Measurements from ENCODE around the gene MALSU1.

MALSU1 gene

DNA sequence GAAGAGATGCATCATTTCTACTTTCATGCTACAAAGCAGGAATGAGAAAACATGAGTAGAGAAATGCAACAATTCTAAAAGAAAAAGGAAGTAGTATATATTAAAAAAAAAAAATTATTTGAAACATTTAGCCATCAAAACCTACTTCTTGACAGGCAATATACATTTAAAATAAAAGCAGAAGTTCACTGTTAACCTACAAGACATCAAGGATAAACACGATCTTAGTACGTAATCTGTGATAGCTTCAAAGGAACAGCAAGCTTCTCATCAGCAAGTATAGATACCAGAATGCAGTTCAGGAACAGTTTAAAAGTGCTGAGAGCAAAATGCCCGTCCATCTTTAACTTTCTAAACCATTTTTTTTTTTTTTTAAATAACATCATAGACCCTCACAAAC, 36.9 kb downstream of the MALSU1 start:
- Histone ChIP-seq H3K4me3 (no peak overlapping the region), H3K27ac (no peak overlapping the region), H3K9me3 (ENCODE audit: low read depth, low read length) (0 out of 2 replicates have a peak, but pooled peaks cover 3% of the 10 kb centered on the region), H3K36me3 (ENCODE audit: insufficient read depth, low read length) (peaks cover 88% of the 10 kb centered on the region), H3K9ac (ENCODE audit: insufficient read length) (no peak overlapping the region)
- TF ChIP-seq POLR2AphosphoS5 (IDR thresholded peaks at IDR 0.05; ENCODE audit: borderline replicate concordance, low read depth, low read length) (no peak), EZH2 (IDR thresholded peaks at IDR 0.05) (no peak), FOXP2 (optimal IDR thresholded peaks at IDR 0.05; ENCODE audit: control extremely low read depth, extremely low read length, insufficient read depth) (no peak)
- no peak for DNase-seq (ENCODE audit: low read depth, low spot score)

GRCh38 chr7:23336799-23337283, 37.7 kb downstream of the MALSU1 start:
- Histone ChIP-seq H3K27ac (no peak overlapping the region), H3K9ac (ENCODE audit: insufficient read length) (no peak overlapping the region), H3K36me3 (ENCODE audit: insufficient read depth, low read length) (peaks cover 85% of the 10 kb centered on the region), H3K4me3 (no peak overlapping the region), H3K9me3 (ENCODE audit: low read depth, low read length) (0 out of 2 replicates have a peak, but pooled peaks cover 3% of the 10 kb centered on the region)
- TF ChIP-seq POLR2AphosphoS5 (IDR thresholded peaks at IDR 0.05; ENCODE audit: borderline replicate concordance, low read depth, low read length), result no peak
- no peak for TF ChIP-seq FOXP2 (optimal IDR thresholded peaks at IDR 0.05; ENCODE audit: control extremely low read depth, extremely low read length, insufficient read depth)
- TF ChIP-seq EZH2 (IDR thresholded peaks at IDR 0.05), result no peak
- DNase-seq (ENCODE audit: low read depth, low spot score), result no peak

DNA sequence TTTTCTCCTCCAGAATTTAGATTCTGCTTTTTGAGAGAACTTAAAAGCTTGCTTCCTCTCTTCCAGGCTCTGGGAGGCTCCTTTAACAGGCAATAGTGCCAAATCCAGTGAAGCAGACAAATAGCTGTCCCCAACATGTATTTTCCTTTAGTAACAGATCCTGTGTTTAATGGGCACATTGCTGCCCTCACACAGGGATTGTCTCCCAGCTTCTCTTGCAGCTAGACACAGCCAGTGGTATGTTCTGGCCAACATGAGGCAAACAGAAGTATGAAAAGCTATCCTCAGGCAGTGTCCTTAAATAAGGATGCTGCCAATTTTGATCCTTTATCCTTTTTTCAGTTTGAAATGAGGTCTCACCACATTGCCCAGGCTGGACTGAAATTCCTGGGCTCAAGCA, 38.2 kb downstream of the MALSU1 start:
- 0 out of 2 replicates have a peak, but pooled peaks cover 3% of the 10 kb centered on the region for H3K9me3 ChIP-seq (ENCODE audit: low read depth, low read length)
- H3K4me3 ChIP-seq, result no peak overlapping the region
- DNase-seq (ENCODE audit: low read depth, low spot score), result no peak
- TF ChIP-seq FOXP2 (optimal IDR thresholded peaks at IDR 0.05; ENCODE audit: control extremely low read depth, extremely low read length, insufficient read depth) (no peak), EZH2 (IDR thresholded peaks at IDR 0.05) (no peak), POLR2AphosphoS5 (IDR thresholded peaks at IDR 0.05; ENCODE audit: borderline replicate concordance, low read depth, low read length) (no peak)
- no peak overlapping the region for H3K9ac ChIP-seq (ENCODE audit: insufficient read length)
- H3K27ac ChIP-seq, result no peak overlapping the region
- H3K36me3 ChIP-seq (ENCODE audit: insufficient read depth, low read length), result peaks cover 82% of the 10 kb centered on the region

DNA sequence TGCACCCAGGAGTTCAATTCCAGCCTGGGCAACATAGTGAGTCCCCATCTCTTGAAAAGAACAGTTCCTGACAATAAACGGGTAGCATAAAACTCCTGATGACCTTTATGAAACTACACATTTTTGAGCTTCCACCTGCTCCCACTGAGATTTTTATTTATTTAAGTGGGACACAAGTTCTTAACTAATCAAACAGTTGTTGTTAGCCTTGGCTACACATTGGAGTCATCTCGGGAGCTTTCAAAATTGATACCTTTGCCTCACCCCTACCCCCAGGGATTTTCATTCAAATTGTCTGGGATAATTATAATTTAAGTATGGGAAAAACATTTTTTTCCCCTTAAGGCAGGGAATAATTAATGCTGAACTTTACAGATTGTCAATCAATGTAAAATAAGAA, 39.3 kb downstream of the MALSU1 start:
- Histone ChIP-seq H3K27ac (no peak overlapping the region), H3K4me3 (no peak overlapping the region), H3K9ac (ENCODE audit: insufficient read length) (no peak overlapping the region), H3K9me3 (ENCODE audit: low read depth, low read length) (0 out of 2 replicates have a peak, but pooled peaks cover 3% of the 10 kb centered on the region), H3K36me3 (ENCODE audit: insufficient read depth, low read length) (peaks cover 77% of the 10 kb centered on the region)
- no peak for DNase-seq (ENCODE audit: low read depth, low spot score)
- TF ChIP-seq POLR2AphosphoS5 (IDR thresholded peaks at IDR 0.05; ENCODE audit: borderline replicate concordance, low read depth, low read length), result no peak
- TF ChIP-seq EZH2 (IDR thresholded peaks at IDR 0.05), result no peak
- no peak for TF ChIP-seq FOXP2 (optimal IDR thresholded peaks at IDR 0.05; ENCODE audit: control extremely low read depth, extremely low read length, insufficient read depth)

- TF ChIP-seq FOXP2 (optimal IDR thresholded peaks at IDR 0.05; ENCODE audit: control extremely low read depth, extremely low read length, insufficient read depth) (no peak), EZH2 (IDR thresholded peaks at IDR 0.05) (no peak), POLR2AphosphoS5 (IDR thresholded peaks at IDR 0.05; ENCODE audit: borderline replicate concordance, low read depth, low read length) (no peak)
- Histone ChIP-seq H3K36me3 (ENCODE audit: insufficient read depth, low read length) (peaks cover 77% of the 10 kb centered on the region), H3K27ac (no peak overlapping the region), H3K9ac (ENCODE audit: insufficient read length) (no peak overlapping the region), H3K4me3 (no peak overlapping the region), H3K9me3 (ENCODE audit: low read depth, low read length) (0 out of 2 replicates have a peak, but pooled peaks cover 3% of the 10 kb centered on the region)
- no peak for DNase-seq (ENCODE audit: low read depth, low spot score)
Observed at GRCh38 chr7:23338863-23339262, 39.7 kb downstream of the MALSU1 start.

DNA sequence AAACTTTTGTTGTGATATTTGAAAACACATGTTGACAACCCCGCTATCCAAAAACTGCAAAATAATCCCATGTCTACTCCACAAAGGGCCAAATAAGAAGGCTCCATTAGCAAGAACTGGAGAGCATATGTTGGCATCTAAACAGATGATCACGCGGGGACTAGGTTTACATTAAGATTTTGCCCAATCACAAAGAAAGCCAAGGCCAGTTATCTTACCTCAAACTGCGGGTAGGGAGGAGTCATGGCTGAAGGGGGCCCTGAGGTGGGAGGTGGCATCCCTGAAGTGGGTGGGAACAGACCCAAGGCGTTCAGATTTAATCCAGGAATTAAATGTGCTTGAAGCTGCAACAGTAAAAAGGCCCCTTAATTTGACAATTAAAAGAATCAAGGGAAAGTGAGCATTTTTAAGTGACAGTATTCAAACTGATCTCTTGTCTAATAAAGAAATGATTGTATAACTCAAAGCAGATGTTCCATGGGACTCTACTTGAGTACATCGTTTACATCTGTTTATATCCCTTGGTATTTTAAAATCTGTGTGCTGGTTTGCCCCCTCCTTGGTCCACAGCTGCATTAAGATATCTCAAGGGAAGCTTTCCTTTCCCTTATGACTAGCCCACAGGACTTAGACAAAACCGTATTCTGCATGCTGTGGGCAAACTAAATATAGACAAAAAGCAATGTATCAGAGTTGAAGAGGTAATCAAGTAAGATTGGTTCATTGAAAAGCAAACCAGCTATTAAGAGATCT, 42.9 kb downstream of the MALSU1 start:
- TF ChIP-seq FOXP2 (optimal IDR thresholded peaks at IDR 0.05; ENCODE audit: control extremely low read depth, extremely low read length, insufficient read depth), result no peak
- no peak for TF ChIP-seq EZH2 (IDR thresholded peaks at IDR 0.05)
- no peak for TF ChIP-seq POLR2AphosphoS5 (IDR thresholded peaks at IDR 0.05; ENCODE audit: borderline replicate concordance, low read depth, low read length)
- peak overlapping the region; percentile 14 for H3K4me3 ChIP-seq
- no peak for DNase-seq (ENCODE audit: low read depth, low spot score)
- 0 out of 2 replicates have a peak, but pooled peaks cover 3% of the 10 kb centered on the region for H3K9me3 ChIP-seq (ENCODE audit: low read depth, low read length)
- peak overlapping the region; percentile 90 for H3K27ac ChIP-seq
- H3K9ac ChIP-seq (ENCODE audit: insufficient read length), result no peak overlapping the region
- H3K36me3 ChIP-seq (ENCODE audit: insufficient read depth, low read length), result peaks cover 77% of the 10 kb centered on the region

GRCh38 chr7:23343102-23343501, 44.0 kb downstream of the MALSU1 start:
- Histone ChIP-seq H3K27ac (peak overlapping the region; percentile 90), H3K36me3 (ENCODE audit: insufficient read depth, low read length) (peaks cover 72% of the 10 kb centered on the region), H3K9me3 (ENCODE audit: low read depth, low read length) (no peaks in the 10 kb centered on the region), H3K4me3 (no peak overlapping the region), H3K9ac (ENCODE audit: insufficient read length) (no peak overlapping the region)
- no peak for DNase-seq (ENCODE audit: low read depth, low spot score)
- no peak for TF ChIP-seq EZH2 (IDR thresholded peaks at IDR 0.05)
- TF ChIP-seq POLR2AphosphoS5 (IDR thresholded peaks at IDR 0.05; ENCODE audit: borderline replicate concordance, low read depth, low read length), result no peak
- no peak for TF ChIP-seq FOXP2 (optimal IDR thresholded peaks at IDR 0.05; ENCODE audit: control extremely low read depth, extremely low read length, insufficient read depth)

GRCh38 chr7:23343806-23344475, 44.8 kb downstream of the MALSU1 start:
- no peak for TF ChIP-seq EZH2 (IDR thresholded peaks at IDR 0.05)
- TF ChIP-seq POLR2AphosphoS5 (IDR thresholded peaks at IDR 0.05; ENCODE audit: borderline replicate concordance, low read depth, low read length), result no peak
- Histone ChIP-seq H3K9ac (ENCODE audit: insufficient read length) (no peak overlapping the region), H3K36me3 (ENCODE audit: insufficient read depth, low read length) (peaks cover 63% of the 10 kb centered on the region), H3K9me3 (ENCODE audit: low read depth, low read length) (no peaks in the 10 kb centered on the region), H3K4me3 (no peak overlapping the region), H3K27ac (peak overlapping the region; percentile 9; the same call in 1 of the 2 replicates)
- DNase-seq (ENCODE audit: low read depth, low spot score), result no peak

Measured in SK-N-MC (cell line).